ENCODE data around the gene SRSF10.
"Not testable (repeated sequence)": the region's sequence is repeated elsewhere in the genome, so short reads cannot be mapped to it uniquely, and the experiment has no call there.

SRSF10 gene

DNA sequence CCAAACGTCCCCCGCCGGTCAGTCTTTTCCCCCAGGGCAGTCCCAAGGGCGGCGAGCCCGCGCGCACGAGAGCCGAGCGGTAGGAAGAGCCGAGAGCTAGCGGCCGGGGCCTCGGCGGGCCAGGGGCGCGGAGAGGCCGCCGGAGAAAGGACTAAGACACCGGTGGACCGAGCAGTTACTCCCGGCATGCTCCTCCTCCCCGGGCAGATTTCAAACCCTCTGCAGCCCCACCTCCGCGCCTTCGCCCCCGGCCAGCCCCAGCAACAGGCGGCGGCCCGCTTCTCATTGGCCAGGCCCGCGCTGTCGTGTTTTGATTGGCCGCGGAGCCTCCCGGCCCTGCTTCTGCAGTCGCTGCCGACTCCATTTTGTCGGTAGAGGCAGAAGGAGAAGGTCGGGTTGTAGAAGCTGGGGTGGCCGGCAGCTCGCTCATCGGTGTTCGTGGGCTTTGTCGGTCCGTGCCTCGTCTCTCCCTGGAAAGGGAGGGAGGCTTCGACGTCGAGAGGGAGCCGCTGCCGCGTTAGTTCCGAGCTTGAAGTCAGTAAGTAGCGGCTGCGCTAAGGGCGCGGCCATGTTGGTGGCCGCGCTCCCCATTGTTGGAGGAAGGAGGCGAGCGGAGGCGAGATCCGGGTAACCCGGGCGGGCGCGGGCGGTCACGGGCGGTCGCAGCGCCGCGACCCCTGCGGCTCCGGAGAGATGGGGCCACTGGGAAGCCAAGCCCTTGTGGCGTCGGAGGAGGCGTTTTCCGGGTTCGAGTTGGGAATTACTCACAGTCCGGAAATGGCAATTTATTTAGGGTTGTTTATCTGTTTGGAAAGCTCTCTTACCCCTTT lies 20.5 kb downstream of the SRSF10 start, which contains the start of gene PNRC2:
PNRC2 (plus strand) TSS at position 368 of the 830 bp plus-strand sequence. CDS start 1,630 bp downstream, outside the sequence.
- DNase-seq (ENCODE audit: low read depth in 2 of 2, low spot score in 1 of 2): peak; percentile 90 to 93

DNA sequence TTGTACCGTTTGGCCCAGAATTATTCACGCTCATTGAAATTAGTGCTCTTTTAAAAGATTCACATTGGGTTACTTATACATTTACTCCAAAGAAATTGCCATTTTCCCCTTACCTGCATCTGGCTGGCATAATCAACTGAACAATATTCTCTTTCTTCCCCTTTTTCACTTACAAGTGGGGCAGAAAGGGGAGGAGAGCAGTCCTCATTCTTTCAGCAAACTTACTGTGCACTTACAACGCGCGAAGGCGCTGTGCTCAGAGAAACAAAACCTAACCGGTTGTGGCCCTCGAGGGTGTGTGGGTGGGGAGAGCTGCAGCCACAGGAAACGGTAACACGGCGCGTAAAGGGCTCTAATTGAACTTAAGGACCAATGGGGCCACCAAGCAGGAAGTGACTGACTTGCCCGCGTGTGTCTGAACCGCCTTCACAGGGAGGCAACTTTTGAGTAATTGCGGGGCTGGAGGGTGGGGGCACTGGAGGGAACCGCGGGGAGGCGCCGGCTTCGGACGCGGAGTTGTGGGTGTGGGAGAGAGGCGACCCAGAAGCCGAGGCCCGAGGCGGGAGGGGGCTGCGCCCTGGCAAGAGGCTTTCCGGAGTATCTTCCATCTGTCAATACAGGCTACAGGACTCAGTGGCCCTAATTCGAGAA lies 21.2 kb downstream of the SRSF10 start:
- peak; percentile 74 to 87 for DNase-seq (ENCODE audit: low read depth in 2 of 2, low spot score in 1 of 2)

DNA sequence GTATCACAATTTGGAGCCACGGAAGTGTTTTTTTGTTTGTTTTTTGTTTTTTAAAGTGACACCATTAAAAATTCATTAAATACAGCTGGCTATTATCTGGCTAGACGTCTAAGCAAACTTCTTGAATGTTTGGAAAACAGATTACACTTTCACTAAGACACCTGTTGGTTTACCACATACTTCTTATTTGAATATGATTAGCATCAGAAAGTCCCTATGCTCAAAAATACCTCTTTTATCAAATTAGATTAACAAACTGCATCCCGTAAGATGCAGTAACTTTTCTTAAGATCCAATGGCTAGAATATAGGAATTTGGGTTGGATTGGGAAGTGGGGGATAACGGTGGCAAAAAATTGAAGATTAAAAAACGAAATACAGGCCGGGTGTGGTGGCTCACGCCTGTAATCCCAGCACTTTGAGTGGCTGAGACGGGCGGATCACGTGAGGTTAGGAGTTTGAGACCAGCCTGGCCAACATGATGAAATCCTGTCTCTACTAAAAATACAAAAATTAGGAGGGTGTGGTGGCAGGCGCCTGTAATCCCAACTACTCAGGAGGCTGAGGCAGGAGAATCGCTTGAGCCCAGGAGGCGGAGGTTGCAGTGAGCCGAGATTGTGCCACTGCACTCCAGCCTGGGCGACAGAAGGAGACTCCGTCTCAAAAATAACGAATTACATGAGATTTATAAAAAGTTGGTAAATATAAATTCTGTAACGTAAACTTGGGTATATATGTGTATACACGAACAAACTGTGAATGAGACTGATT lies 21.9 kb downstream of the SRSF10 start:
- not testable (repeated sequence) for DNase-seq (ENCODE audit: low read depth in 2 of 2, low spot score in 1 of 2)

DNA sequence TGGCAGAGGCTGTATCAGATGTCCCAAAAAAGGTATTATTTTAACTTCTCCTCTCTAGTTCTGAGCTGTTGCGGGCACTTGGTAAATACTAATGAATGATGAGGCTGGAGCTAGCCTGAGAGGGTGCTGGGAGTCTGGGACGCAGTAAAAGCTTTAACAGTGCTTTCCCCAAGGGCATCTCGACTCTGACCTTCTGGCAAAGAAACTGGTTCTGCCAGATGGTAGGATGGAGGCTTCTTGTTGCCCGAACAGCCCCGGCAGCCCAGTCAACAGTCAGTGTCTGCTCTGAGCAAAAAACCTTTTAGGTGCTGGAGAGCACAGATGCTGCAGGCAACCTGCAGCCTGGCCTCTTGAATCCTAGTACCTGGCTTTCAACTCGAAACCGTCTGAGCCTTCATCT lies 23.0 kb downstream of the SRSF10 start:
- no peak for DNase-seq (ENCODE audit: low read depth in 2 of 2, low spot score in 1 of 2)

DNA sequence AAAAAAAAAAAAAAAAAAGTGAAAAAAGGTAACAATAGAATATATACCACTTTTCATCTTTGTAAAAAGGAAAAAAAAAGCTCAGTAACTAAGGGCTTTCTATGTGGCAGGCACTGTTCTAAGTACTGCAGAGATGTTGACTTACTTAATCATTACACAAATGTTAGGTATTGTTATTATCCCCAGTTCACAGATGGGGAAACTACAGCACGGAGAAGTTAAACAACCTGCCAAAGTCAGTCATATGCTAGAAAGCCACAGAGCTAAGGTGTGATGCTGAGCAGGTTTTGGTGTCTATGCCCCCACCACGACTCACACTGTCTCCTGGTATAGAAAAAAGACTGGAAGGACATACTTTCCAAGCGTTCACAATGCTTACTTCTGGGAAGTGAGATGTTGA lies 27.1 kb downstream of the SRSF10 start:
- no peak for DNase-seq (ENCODE audit: low read depth in 2 of 2, low spot score in 1 of 2)

DNA sequence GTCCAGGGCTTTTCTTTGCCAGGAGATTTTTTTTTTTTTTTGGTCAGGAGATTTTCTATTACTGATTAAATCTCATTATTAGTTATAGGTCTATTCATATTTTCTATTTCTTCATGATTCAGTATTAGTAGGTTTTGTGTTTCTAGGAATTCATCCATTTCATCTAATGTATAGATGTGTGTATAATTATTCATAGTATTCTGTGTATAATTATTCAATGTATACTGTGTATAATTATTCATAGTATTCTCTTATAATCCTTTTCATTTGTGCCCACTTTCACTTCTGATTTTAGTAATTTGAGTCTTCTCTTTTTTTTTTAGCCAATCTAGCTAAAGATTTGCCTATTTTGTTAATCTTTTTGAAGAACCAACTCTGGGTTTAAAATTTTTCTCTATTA lies 32.8 kb downstream of the SRSF10 start:
- no peak for DNase-seq (ENCODE audit: low read depth in 2 of 2, low spot score in 1 of 2)

DNA sequence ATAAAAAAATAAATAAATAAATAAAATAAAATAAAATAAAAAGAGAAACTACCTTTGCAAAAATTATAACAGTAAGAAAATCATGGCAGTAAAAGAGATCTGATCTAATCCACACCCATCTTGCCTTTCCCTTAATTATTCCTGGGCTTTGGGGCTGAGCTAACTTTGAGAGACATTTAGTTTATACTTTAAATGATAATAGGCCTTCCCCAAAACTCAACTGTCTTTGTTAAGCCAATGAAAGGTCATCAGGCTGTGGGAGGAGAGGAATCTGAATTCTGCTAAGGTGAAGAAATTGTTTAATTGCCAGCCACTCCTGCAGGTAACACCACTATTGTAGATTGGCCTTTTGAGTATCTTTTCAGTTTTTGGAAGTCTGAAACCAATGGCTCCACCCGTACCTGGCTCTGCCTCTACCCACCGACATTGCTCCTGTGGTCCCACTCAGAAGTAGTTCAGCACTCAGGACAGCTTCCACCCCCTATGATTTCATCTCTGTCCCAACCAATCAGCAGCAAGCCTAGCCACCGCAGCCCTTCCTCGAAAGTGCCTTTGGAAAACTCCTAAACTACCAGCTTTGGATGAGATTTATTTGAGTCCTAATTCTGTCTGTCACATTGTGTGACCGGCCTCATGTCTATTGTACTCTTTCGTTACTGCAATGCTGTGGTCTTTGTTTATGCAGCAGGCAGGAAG lies 43.5 kb downstream of the SRSF10 start:
- no peak for DNase-seq (ENCODE audit: low read depth in 2 of 2, low spot score in 1 of 2)

DNA sequence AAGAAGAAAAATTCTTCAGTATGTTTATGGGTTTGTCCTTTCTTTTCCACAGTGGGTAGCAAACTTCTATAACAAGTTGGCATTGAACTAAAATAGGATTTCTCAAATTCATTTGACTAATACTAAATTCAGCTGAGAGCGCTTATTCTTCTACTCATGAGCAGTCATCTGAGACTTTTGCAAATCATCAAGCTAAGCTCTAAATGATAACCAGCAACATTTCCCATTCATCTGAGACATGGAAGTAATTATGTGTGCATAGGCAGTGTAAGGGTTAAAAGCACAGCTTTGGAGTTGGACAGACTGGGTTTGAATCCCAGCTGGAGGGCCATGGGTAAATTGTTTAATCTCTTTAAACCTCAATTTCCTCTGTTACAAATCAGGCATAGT lies 48.6 kb downstream of the SRSF10 start:
- no peak for DNase-seq (ENCODE audit: low read depth in 2 of 2, low spot score in 1 of 2)

DNA sequence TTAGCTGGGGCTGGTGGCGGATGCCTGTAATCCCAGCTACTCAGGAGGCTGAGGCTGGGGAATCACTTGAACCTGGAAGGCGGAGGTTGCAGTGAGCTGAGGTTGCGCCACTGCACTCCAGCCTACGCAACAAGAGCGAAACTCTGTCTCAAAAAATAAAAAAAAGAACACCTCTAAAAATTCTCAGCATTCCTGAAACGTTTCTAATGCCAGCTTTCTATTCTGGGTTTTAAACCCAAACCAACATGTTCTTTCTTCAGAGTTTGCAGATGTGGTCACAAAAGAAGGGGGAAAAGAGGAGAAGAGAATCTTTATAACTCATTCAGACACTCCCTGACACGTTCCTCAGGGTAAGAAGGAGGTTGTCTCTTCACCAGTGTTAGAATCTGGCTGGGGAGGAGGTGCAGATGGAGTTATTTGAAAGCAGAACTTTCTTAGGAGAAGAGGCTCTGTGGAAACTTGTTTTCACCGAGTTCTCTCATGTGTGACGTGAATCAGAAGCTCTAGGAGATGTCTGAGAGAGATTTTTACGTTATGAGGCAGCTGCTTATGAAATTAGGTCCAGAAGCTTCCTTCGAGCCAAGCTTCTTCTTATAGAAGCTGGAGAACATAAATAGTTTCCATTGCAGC lies 49.2 kb downstream of the SRSF10 start:
- no peak for DNase-seq (ENCODE audit: low read depth in 2 of 2, low spot score in 1 of 2)

DNA sequence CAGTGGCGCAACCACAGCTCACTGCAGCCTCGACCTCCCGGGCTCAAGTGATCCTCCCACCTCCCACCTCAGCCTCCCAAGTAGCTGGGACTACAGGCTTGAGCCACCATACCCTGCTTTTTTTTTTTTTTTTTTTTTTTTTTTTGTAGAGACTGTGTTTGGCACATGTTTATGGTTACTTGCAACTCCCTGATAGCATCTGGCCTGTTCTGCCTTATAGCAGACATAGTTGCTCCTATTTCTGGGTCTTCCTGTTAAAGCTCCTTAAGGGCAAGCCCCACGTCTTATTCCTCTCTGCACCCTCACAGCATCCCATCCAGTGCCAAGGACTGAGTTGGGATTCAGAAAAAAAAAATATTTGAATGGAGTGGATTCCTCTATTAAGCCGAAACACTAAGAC lies 49.9 kb downstream of the SRSF10 start:
- DNase-seq (ENCODE audit: low read depth in 2 of 2, low spot score in 1 of 2): no peak

DNA sequence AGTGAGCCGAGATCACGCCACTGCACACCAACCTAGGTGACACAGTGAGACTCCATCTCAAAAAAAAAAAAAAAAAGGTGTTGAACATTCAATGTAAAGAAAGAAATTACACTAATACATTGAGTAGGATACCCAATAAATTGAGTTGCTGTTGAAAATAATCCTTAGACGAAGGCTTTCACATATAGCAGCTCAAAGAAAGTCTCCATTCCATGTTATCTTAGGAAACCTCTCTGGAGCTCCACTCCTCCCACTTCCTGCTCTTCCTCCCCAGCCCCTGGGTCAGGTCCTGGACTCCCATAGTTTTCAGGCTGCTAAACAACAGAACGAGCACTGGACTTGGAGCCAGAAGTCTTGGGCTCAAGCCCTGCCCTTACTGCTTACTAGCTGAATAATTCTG lies 51.3 kb downstream of the SRSF10 start:
- DNase-seq (ENCODE audit: low read depth in 2 of 2, low spot score in 1 of 2): no peak

DNA sequence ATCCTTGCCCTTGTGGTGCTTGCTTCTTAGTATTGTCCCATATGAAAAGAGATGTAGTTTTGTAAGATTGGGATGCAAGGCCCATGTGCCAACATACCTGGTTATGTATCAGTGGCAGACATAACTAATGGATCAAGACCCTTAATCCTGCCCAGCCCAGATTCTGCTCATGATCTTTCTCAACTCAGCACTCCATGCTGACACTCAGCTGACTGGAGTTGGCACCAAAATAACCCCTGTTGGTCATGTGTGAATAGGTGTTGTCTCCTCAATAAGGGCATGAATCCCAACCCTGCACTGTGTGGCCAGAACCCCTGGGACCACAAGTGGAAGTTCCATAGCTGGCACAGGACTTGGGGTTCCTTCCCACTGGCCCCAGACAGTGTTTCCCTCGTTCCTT lies 53.0 kb downstream of the SRSF10 start:
- DNase-seq (ENCODE audit: low read depth in 2 of 2, low spot score in 1 of 2): no peak

DNA sequence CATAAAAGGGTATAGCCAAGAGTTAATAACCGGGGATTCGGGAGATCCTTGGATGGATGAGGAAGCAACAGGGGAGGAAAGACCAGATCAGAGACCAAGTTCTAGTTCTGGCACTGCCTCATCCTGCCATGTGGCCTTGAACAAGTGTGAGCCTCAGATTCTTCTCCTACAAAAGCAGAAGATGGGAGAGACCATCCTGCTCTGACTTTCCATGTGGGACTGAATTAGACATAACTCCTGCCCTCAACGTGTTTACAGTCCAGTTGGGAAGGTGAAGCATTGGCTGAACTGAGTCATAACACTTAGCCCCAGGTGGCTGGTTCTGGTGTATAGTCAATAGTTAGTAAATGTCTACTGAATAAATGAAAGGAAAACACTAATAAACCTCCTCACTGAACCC lies 54.8 kb downstream of the SRSF10 start:
- DNase-seq (ENCODE audit: low read depth in 2 of 2, low spot score in 1 of 2): no peak

DNA sequence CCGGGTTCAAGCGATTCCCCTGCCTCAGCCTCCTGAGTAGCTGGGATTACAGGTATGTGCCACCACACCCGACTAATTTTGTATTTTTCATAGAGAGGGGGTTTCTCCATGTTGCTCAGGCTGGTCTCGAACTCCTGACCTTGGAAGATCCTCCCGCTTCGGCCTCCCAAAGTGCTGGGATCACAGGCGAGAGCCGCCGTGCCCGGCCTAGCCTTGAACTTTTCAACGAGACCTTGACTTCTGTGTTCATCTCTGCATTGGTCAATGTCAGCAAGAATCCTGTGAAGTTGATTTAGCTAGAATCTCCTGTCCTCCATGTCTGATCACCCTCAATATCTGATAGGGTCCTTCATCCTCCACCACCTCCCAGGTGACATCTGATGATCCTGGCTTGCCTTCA lies 55.5 kb downstream of the SRSF10 start:
- DNase-seq (ENCODE audit: low read depth in 2 of 2, low spot score in 1 of 2): no peak

DNA sequence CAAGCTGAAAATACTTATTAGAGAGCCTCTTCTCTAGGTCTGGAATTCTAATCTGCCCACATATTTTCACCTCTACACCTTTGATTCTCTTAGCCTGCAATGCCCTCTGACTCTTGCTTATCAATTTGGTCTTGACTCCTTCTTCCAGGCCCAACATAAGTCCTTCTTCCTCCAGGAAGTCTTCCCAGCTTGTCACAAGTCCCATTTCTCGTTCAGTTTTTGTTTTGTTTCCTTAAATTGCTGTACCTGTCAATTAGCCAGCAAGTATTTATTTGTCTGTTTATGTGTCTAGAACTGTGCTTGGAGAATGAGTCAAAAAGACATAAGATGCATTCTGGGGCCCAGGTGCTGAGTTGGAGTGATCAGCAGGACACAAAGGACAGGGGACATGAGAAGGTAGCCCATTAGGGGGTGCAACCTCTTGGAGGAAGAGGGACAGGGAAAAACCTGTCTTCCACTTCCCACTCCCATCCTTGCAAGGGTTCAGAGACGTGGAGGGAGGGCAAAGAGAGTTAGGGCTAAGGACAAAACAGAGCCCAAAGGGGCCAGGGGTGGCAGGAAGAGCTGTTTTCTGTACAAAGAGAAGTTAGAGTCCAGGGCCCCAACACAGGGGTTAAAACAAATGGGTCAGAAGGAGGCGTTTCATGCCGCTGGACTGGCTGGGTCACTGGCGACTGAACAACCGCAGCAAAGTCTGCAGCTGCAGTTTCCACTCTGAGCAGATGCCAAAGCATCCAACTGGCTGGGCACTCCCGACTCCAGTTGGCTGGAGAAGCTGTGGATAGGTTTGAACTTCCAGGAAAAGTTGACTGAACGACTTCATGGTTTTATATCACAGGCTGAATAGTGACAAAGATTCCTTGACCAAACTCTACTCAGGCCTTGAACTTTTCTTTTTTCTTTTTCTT lies 56.3 kb downstream of the SRSF10 start:
- no peak for DNase-seq (ENCODE audit: low read depth in 2 of 2, low spot score in 1 of 2)

DNA sequence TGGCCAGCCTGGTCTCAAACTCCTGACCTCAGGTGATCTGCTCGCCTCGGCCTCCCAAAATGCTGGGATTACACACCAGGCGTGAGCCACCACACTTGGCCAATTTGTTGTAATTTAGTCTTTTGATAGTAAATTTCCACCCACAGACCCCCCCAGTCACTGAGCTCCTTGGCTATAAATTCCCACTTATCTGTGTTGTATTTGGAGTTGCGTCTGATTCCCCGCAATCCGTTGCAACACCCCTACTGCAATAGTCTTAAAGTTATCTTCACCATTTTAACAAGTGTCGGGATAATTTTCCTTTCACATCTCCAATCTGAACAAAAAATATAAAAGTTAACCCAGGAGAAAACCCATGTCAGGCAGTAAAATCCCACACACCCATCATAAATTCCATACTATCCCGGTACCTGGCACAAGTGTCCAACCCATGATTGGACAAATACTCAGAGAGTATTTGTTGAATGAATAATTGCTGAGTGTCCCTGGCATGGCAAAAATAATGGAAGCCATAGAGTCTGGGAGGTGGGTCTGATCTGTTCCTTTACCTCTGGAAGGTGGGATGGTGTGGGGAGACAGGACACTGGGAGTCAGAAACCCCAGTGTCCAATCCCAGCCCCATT lies 57.7 kb downstream of the SRSF10 start:
- no peak for DNase-seq (ENCODE audit: low read depth in 2 of 2, low spot score in 1 of 2)

DNA sequence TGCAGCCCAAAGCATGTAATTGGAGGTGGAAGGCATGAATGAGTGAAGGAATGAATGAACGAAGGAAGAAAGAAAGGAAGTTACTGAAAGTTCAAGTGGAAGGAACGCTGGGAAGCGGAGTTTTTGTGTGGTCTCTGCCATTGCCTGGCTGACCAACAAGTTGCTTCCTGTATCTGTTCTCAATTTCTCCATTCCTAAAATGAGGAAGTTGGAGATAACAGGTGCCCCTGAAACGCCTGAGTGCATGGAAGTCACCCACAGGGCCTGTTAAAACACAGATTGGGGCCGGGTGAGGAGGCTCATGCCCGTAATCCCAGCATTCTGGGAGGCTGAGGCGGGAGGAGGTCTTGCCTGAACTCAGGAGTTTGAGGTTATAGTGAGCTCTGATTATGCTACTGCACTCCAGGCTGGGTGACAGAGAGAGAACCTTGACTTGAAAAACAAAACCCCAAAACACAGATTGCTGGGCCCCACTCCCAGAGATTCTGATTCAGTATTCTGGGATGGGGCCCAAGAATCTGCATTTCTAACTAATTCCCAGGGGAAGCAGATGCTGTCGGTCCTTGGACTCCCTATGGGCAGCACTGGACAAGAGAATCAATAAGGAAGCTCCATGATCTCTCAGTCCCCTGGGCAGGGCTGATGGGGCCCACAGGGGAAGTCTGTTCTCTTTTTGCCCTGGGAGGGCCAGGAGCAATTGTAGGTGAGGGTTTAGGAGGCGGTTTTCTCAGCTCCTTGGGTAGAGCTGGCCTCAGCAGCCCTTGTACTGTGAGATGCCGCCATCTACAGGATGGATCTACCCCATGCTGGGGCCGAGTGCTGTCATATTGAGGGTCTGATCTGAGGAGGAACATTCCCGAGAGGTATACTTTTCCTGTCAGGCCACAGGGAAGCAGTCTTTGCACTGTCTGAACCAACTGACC lies 63.7 kb downstream of the SRSF10 start:
- peak in 1 of 2 donors; percentile 14 for DNase-seq (ENCODE audit: low read depth in 2 of 2, low spot score in 1 of 2)

DNA sequence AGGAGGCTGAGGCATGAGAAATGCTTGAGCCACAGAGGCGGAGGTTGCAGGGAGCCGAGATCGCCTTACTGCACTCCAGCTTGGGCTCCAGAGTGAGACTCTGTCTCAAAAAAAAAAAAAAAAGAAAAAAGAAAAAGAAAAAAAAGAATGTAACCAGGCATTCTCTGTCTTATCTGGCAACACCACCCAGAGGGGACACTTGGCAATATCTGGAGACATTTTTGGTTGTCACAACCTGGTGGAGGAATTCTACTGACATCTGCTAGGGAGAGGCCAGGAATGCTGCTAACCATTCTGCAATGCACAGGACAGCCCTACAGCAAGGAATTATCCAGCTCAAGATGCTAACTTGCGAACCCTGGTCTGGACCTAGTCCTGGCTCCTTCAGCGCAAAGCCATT lies 64.7 kb downstream of the SRSF10 start:
- DNase-seq (ENCODE audit: low read depth in 2 of 2, low spot score in 1 of 2): no peak

Data from stimulated activated CD8-positive, alpha-beta memory T cell treated with anti-CD3 and anti-CD28 coated beads, Interleukin-4, amount 100 ng/mL, for 4 hours (primary cell).